Testis (tissue), 3 donors: ENCODE results near the gene GTPBP3. TPM values are rescaled to one million over a fixed set of nuclear protein-coding genes. Genes with fewer than 3 reads are reported as not detected.

Source experiments
- DNase-seq: peaks from one replicate; pipeline ENCODE4 v3.0.0-alpha.2; 2019
- H3K27ac ChIP-seq, 2 donors: fragments of 200-600 bp; sonication (generic); one replicate each; pipeline ENCODE4 v1.5.1; 2019
- H3K27me3 ChIP-seq: fragments of 200-600 bp; sonication (generic); one replicate; pipeline ENCODE4 v1.5.1; 2019
- H3K36me3 ChIP-seq: fragments of 200-600 bp; sonication (generic); one replicate; pipeline ENCODE4 v1.5.1; 2017; ENCODE audit warnings: low read depth; ENCODE audit errors: missing control alignments
- H3K4me1 ChIP-seq: fragments of 200-600 bp; sonication (generic); one replicate; pipeline ENCODE4 v1.5.1; 2019
- H3K4me3 ChIP-seq, 2 donors: fragments of 200-600 bp; sonication (generic); one replicate each; pipeline ENCODE4 v1.5.1; 2017 to 2019
- H3K9me3 ChIP-seq: fragments of 200-600 bp; sonication (generic); one replicate; pipeline ENCODE4 v1.5.1; 2017
- CTCF ChIP-seq, 3 experiments: fragments of 450-650 bp in 2 of 3; fragments of 200-600 bp in 1 of 3; sonication (generic) in 1 of 3; IDR thresholded peaks; one replicate each; pipeline ENCODE4 v1.5.1; 2016 to 2019; ENCODE audit warnings: antibody characterized with exemption in 3 of 3, mild to moderate bottlenecking in 2 of 3, moderate library complexity in 1 of 3
- POLR2A ChIP-seq: fragments of 450-650 bp; IDR thresholded peaks from one replicate; pipeline ENCODE4 v1.6.1; 2017; ENCODE audit warnings: antibody characterized with exemption, mild to moderate bottlenecking, moderate library complexity
- WGBS, 2 donors: methylation state at CpG; one replicate each; pipeline ENCODE4 v1.1.5; 2018; 5-methylcytosine and 5-hydroxymethylcytosine counted together
- intact Hi-C: fragments of 100-400 bp; cut with DNase I; formaldehyde crosslinking; loops from one replicate; pipeline ENCODE4 v1.15.1; 2023; ENCODE audit warnings: low total_unique reads
- polyA plus RNA-seq: library from polyadenylated mRNA; stranded (reverse); fragments of 350-450 nt; fragmentation: Illumina TruSeq; extraction: RNeasy Lipid Tissue Mini Kit (QIAGEN cat#74804); gene quantifications from one replicate; pipeline ENCODE4 v1.2.3, GENCODE V29; 2014; ENCODE audit warnings: low read depth, low replicate concordance; ENCODE audit not compliant: insufficient read depth
- total RNA-seq, 2 donors: library from RNA; depleted of rRNA; stranded (reverse); fragments of >200 nt; gene quantifications; one replicate each; pipeline ENCODE4 v1.2.3, GENCODE V29; 2016

GTPBP3 gene
- total and polyA plus RNA-seq, 3 donors from 2014 or later = 9.7 to 22.9 (median 21.6) TPM

DNA sequence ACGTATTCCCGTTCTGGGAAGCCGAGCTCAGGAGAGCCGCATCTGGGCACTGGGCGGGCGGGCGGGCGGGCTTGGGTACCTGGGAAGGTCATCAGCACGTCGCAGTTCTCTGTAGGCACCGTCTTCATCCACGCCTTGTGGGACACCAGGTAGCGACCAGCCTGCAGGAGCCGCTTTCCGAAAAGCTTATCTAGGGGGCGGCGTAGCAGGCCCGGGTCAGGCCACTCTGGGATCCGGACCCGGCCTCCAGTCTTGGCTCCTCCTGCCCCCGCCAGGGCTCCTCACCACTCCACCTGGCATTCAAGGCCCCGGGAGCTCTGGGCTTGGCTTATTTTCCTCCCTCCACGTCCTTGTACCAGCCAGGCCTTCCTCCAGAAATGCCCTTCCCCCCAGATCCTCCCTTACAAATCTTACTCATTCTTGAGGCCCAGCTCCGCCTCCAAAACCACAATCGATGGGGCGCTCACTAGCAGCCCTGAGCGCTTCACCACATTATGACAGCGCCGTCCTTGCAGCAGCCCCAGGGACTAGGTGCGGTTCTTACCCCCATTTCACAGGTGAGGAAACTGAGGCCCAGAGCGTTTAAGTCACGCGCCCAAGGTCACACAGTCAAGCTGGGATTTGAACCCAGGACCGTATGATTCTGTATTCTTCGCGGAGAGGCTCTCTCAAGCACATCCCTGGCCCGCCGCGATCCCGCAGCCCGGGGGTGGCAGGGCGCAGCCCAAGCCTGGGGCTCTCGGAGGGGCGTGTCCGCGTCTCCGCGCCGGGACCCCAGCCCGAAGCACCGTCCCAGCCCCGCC lies 3.5 kb upstream of the GTPBP3 start:
- Histone ChIP-seq H3K4me3 (peak overlapping the region; percentile 66 to 71), H3K27ac (peak overlapping the region in 1 of 2 donors; percentile 50), H3K36me3 (no peaks in the 10 kb centered on the region), H3K9me3 (no peaks in the 10 kb centered on the region), H3K4me1 (peaks cover 22% of the 10 kb centered on the region), H3K27me3 (no peaks in the 10 kb centered on the region)
- DNase-seq = no peak
- TF ChIP-seq POLR2A (no peak), CTCF (IDR thresholded peaks at IDR 0.05) (no peak)
- intact Hi-C loops = no loop called here
- WGBS, 2 donors = 22 to 43% methylated on average over 18 to 31 of the region's 52 CpGs

DNA sequence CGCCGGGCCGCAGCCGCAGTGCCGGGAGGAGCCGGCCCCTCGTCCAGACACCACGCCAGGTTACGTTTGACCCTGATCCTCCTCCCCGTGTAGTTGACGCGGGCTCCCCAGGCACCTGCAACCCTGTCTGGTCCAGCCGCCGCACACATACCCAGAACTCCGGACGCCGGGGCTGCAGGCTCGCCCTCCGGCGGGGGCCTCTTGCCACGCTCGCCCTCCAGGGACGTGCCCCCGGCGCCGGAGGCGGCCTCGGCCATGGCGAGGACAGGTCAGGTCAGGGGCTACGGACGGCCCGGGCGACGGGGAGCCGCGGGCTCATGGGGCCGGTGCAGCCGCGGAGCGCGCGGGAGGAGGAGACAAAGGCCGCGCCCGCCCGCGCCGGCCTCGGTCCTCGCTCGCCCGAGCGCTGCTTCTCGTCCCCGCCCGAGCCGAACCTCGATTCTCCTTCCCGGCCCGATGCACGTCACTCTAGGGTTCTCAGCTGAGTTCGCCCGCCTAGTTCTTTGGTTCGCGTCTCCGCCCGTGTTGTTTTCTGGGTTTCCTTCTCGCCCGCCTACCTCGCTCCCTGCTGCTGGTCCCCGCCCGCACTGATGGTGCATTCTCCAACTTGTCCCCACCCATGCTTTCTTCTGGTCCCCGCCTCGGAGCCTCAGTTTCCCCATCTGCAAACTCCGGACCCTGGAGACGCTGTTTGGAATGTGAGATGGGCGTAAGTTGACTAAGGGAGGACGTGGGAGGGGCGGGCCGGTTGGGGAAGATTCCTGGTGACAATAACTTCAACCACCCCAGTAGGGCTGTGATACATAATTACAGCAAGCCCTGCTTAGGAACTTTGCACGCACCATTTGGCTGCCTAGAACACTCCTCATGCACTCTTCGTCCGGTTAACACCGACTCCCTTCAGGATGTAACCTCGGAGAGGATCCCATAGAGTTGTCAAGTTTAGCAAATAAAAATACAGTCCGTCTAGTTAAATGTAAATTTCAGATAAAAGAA lies 2.6 kb upstream of the GTPBP3 start, which contains the start of gene ANO8:
Gene ANO8, minus strand, starts transcription at position 442 of the 996 bp plus-strand sequence. Its CDS starts 185 bp downstream, at position 257.
- no peaks in the 10 kb centered on the region for H3K27me3 ChIP-seq
- H3K9me3 ChIP-seq = no peaks in the 10 kb centered on the region
- TF ChIP-seq POLR2A = no peak
- TF ChIP-seq CTCF (IDR thresholded peaks at IDR 0.05) = no peak
- WGBS, 2 donors = 1 to 2% methylated on average over 24 to 69 of the region's 86 CpGs
- no peaks in the 10 kb centered on the region for H3K36me3 ChIP-seq
- DNase-seq = peak; percentile 97
- intact Hi-C loops = no loop called here
- peak within 1 kb of the TSS; percentile 66 to 71 for H3K4me3 ChIP-seq
- peaks cover 22% of the 10 kb centered on the region for H3K4me1 ChIP-seq
- H3K27ac ChIP-seq = peak within 1 kb of the TSS in 1 of 2 donors; percentile 50

GRCh38 chr19:17335575-17335974 lies 1.8 kb upstream of the GTPBP3 start:
- no peak for DNase-seq
- H3K9me3 ChIP-seq = no peaks in the 10 kb centered on the region
- intact Hi-C loops = no loop called here
- H3K4me1 ChIP-seq = peaks cover 22% of the 10 kb centered on the region
- TF ChIP-seq CTCF (IDR thresholded peaks at IDR 0.05) = no peak
- no peak for TF ChIP-seq POLR2A
- H3K36me3 ChIP-seq = no peaks in the 10 kb centered on the region
- 50 to 58% methylated on average over 10 of the region's 10 CpGs for WGBS, 2 donors
- no peak overlapping the region for H3K4me3 ChIP-seq
- H3K27ac ChIP-seq = no peak overlapping the region
- no peaks in the 10 kb centered on the region for H3K27me3 ChIP-seq

DNA sequence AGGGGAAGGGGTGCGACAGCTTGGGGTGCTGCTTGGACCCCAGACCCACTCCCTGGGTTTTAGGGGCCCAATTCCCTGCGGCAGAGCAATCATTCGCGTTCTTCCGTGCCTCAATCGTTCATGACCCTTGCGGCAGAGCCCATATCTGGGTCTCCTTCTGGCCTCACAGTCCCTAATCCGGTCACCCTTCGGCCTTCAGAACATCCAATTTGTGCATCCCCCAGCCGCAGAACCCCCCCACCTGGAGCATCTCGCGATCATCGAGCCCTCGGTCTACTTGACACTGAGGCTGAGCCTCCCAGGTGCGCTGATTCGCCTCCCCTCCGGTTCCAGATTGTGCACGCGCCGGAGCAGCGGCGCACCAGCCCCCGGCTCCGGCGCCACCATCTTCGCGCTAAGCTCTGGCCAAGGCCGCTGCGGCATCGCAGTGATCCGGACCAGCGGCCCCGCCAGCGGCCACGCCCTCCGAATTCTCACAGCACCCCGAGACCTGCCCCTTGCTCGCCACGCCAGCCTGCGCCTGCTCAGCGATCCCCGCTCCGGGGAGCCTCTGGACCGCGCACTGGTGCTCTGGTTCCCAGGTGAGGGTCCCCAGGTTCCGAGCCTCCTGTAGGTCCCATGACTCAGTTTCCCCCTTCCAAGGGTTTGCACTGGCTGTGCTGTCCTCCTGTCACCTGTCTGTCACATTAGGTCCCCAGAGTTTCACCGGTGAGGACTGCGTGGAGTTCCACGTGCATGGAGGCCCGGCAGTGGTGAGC lies 501 bp downstream of the GTPBP3 start:
- intact Hi-C loops = no loop called here
- H3K4me3 ChIP-seq = peak overlapping the region; percentile 65 to 72
- 0 to 9% methylated on average over 15 to 35 of the region's 50 CpGs for WGBS, 2 donors
- no peaks in the 10 kb centered on the region for H3K27me3 ChIP-seq
- peaks cover 22% of the 10 kb centered on the region for H3K4me1 ChIP-seq
- no peak for DNase-seq
- no peak for TF ChIP-seq CTCF (IDR thresholded peaks at IDR 0.05)
- TF ChIP-seq POLR2A = no peak
- no peaks in the 10 kb centered on the region for H3K36me3 ChIP-seq
- H3K9me3 ChIP-seq = no peaks in the 10 kb centered on the region
- peak overlapping the region in 1 of 2 donors; percentile 88 for H3K27ac ChIP-seq
